ENCODE measurements around the gene SIGLEC6.

DNA sequence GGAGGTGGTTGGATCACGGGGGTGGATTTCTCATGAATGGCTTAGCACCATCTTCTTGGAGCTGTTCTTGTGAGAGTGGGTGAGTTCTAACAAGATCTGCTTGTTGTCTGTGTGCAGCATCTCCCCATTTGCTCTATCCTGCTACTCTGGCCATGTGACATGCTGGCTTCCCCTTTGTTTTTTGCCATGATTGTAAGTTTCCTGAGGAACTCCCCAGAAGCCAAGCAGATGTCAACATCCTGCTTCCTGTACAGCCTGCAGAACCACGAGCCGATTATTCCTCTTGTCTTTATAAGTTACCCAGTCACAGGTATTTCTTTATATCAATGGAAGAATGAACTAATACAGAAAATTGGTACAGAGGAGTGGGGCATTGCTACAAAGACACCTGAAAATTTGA, 27.6 kb downstream of the SIGLEC6 start:
- TF ChIP-seq EP300 (IDR thresholded peaks at IDR 0.05) (no peak), BHLHE40 (IDR thresholded peaks at IDR 0.05; ENCODE audit: low read depth, low read length) (no peak), CEBPB (IDR thresholded peaks at IDR 0.05) (no peak), CTCF (IDR thresholded peaks at IDR 0.05) (no peak), JUNB (IDR thresholded peaks at IDR 0.05) (no peak), MAZ (IDR thresholded peaks at IDR 0.05; ENCODE audit: borderline replicate concordance, low read depth, low read length) (no peak), PBX3 (IDR thresholded peaks at IDR 0.05) (no peak), EHMT2 (IDR thresholded peaks at IDR 0.05; ENCODE audit: low read depth) (no peak), POLR2A (IDR thresholded peaks at IDR 0.05; ENCODE audit: low read length) (no peak), RAD21 (conservative IDR thresholded peaks at IDR 0.05 in 1 of 2, IDR thresholded peaks at IDR 0.05 in 1 of 2) (no peak), MAX (IDR thresholded peaks at IDR 0.05) (no peak)
- TF ChIP-seq, protein P1, sequence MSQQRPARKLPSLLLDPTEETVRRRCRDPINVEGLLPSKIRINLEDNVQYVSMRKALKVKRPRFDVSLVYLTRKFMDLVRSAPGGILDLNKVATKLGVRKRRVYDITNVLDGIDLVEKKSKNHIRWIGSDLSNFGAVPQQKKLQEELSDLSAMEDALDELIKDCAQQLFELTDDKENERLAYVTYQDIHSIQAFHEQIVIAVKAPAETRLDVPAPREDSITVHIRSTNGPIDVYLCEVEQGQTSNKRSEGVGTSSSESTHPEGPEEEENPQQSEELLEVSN (IDR thresholded peaks at IDR 0.05; ENCODE audit: borderline replicate concordance, low read depth) = no peak

Data from A549 (cell line).